Esophagus squamous epithelium (tissue), 5 donors: Measurements from ENCODE around the gene SF3B3. TPM values are rescaled to one million over a fixed set of nuclear protein-coding genes. Genes with fewer than 3 reads are reported as not detected.
"Not testable (repeated sequence)": the region's sequence is repeated elsewhere in the genome, so short reads cannot be mapped to it uniquely, and the experiment has no call there.

Experiments
- DNase-seq: peaks from one replicate; lab custom pipeline; 2025; lab: John Stamatoyannopoulos, UW
- H3K27ac ChIP-seq, 4 donors: fragments of 200-600 bp; sonication (generic); one replicate each; pipeline ENCODE4 v1.5.1; 2016 to 2019; ENCODE audit warnings: mild to moderate bottlenecking in 1 of 4
- H3K27me3 ChIP-seq, 4 donors: fragments of 200-600 bp; sonication (generic); 1 replicate in 3 of 4; 2 replicates in 1 of 4; pipeline versions ENCODE4 v1.5.1 to v1.6.0; 2017 to 2021; ENCODE audit warnings: antibody characterized with exemption in 1 of 4
- H3K36me3 ChIP-seq, 3 donors: fragments of 200-600 bp; sonication (generic); one replicate each; pipeline ENCODE4 v1.5.1; 2016 to 2019
- H3K4me1 ChIP-seq, 3 donors: fragments of 200-600 bp; sonication (generic); one replicate each; pipeline ENCODE4 v1.5.1; 2017 to 2019
- H3K4me3 ChIP-seq, 4 donors: fragments of 200-600 bp; sonication (generic); 1 replicate in 3 of 4; 2 replicates in 1 of 4; pipeline ENCODE4 v1.5.1; 2016 to 2019; ENCODE audit warnings: mild to moderate bottlenecking in 2 of 4, moderate library complexity in 1 of 4
- H3K9me3 ChIP-seq, 3 donors: fragments of 200-600 bp; sonication (generic); one replicate each; pipeline ENCODE4 v1.5.1; 2016 to 2019
- CTCF ChIP-seq, 6 experiments: fragments of 450-650 bp in 4 of 6; fragments of 200-600 bp in 2 of 6; sonication (generic) in 2 of 6; IDR thresholded peaks; one replicate each; pipeline ENCODE4 v1.5.1; 2016 to 2019; ENCODE audit warnings: antibody characterized with exemption in 6 of 6, mild to moderate bottlenecking in 4 of 6, moderate library complexity in 4 of 6
- POLR2A ChIP-seq, 4 donors: fragments of 450-650 bp; IDR thresholded peaks; one replicate each; pipeline ENCODE4 v1.6.1; 2017; ENCODE audit warnings: antibody characterized with exemption in 4 of 4, mild to moderate bottlenecking in 4 of 4, moderate library complexity in 3 of 4
- WGBS, 2 donors: methylation state at CpG; one replicate each; pipeline ENCODE4 v1.1.5; 2018; 5-methylcytosine and 5-hydroxymethylcytosine counted together
- intact Hi-C: fragments of 100-400 bp; cut with DNase I; formaldehyde crosslinking; loops from one replicate; pipeline ENCODE4 v1.15.0; 2022
- total RNA-seq, 4 donors: library from RNA; depleted of rRNA; stranded (reverse); fragments of >200 nt; gene quantifications; one replicate each; pipeline ENCODE4 v1.1.0, GENCODE V29; 2016
- donor health status: DM: yes; HTN: yes; CAD: no.

Gene SF3B3
- total RNA-seq, 4 donors from 2014 or later: 77.9 to 145 (median 134) TPM

- TF ChIP-seq POLR2A (IDR thresholded peaks at IDR 0.05): no peak
- TF ChIP-seq CTCF (IDR thresholded peaks at IDR 0.05): peak in 4 of 6 experiments; percentile 5 to 51 (median 11)
- intact Hi-C loops: no loop called here
- H3K4me3 ChIP-seq: no peak overlapping the region
- 77 to 84% methylated on average over 3 to 10 of the region's 11 CpGs for WGBS, 2 donors
- H3K9me3 ChIP-seq: no peaks in the 10 kb centered on the region
- H3K36me3 ChIP-seq: no peaks in the 10 kb centered on the region
- peaks cover 0 to 66% (median 16%) of the 10 kb centered on the region in 3 donors for H3K4me1 ChIP-seq
- peak overlapping the region in 1 of 4 donors; percentile 46 for H3K27ac ChIP-seq
- no peaks in the 10 kb centered on the region for H3K27me3 ChIP-seq
- no peak for DNase-seq
These were observed 58.8 kb downstream of the SF3B3 start for GRCh38 chr16:70582280-70582978.

GRCh38 chr16:70586731-70587130 is 63.1 kb downstream of the SF3B3 start:
- H3K9me3 ChIP-seq: no peaks in the 10 kb centered on the region
- 89% methylated on average over 6 of the region's 9 CpGs; no CpG with 5 or more reads in 1 of the 2 donors for WGBS, 2 donors
- TF ChIP-seq POLR2A (IDR thresholded peaks at IDR 0.05) (no peak), CTCF (IDR thresholded peaks at IDR 0.05) (no peak)
- no peak overlapping the region for H3K4me3 ChIP-seq
- H3K36me3 ChIP-seq: no peaks in the 10 kb centered on the region
- DNase-seq: no peak
- intact Hi-C loops: no loop called here
- H3K27ac ChIP-seq: peak overlapping the region in 1 of 4 donors; percentile 91
- peaks cover 14 to 76% (median 45%) of the 10 kb centered on the region in 3 donors for H3K4me1 ChIP-seq
- H3K27me3 ChIP-seq: no peaks in the 10 kb centered on the region

GRCh38 chr16:70588565-70588964 is 64.9 kb downstream of the SF3B3 start:
- H3K9me3 ChIP-seq: no peaks in the 10 kb centered on the region
- no peak for TF ChIP-seq POLR2A (IDR thresholded peaks at IDR 0.05)
- H3K4me1 ChIP-seq: peaks cover 20 to 81% (median 56%) of the 10 kb centered on the region in 3 donors
- H3K4me3 ChIP-seq: no peak overlapping the region
- no peaks in the 10 kb centered on the region for H3K36me3 ChIP-seq
- no peaks in the 10 kb centered on the region for H3K27me3 ChIP-seq
- DNase-seq: no peak
- H3K27ac ChIP-seq: peak overlapping the region; percentile 29 to 91 (median 72)
- WGBS, 2 donors: 11 to 22% methylated on average over 4 of the region's 4 CpGs
- intact Hi-C loops: no loop called here

GRCh38 chr16:70589416-70589815 is 65.8 kb downstream of the SF3B3 start:
- H3K4me3 ChIP-seq, H3K36me3 ChIP-seq, intact Hi-C loops, H3K9me3 ChIP-seq, DNase-seq, H3K27me3 ChIP-seq: not testable (repeated sequence)
- WGBS, 2 donors: 88 to 89% methylated on average over 1 to 3 of the region's 3 CpGs
- Histone ChIP-seq H3K4me1 (peaks cover 20 to 81% (median 50%) of the 10 kb centered on the region in 3 donors), H3K27ac (peak overlapping the region; percentile 77 to 91 (median 87))

GRCh38 chr16:70589998-70590471 is 66.4 kb downstream of the SF3B3 start:
- no peak for DNase-seq
- peak overlapping the region in 1 of 4 donors; percentile 33 for H3K4me3 ChIP-seq
- no peaks in the 10 kb centered on the region for H3K36me3 ChIP-seq
- peaks cover 20 to 81% (median 51%) of the 10 kb centered on the region in 3 donors for H3K4me1 ChIP-seq
- intact Hi-C loops: no loop called here
- TF ChIP-seq CTCF (IDR thresholded peaks at IDR 0.05) (no peak), POLR2A (IDR thresholded peaks at IDR 0.05) (no peak)
- H3K27ac ChIP-seq: peak overlapping the region; percentile 77 to 91 (median 87)
- no peaks in the 10 kb centered on the region for H3K27me3 ChIP-seq
- 10 to 15% methylated on average over 6 to 9 of the region's 10 CpGs for WGBS, 2 donors
- no peaks in the 10 kb centered on the region for H3K9me3 ChIP-seq

- 28 to 35% methylated on average over 5 to 12 of the region's 18 CpGs for WGBS, 2 donors
- Histone ChIP-seq H3K9me3 (no peaks in the 10 kb centered on the region), H3K36me3 (no peaks in the 10 kb centered on the region), H3K4me3 (peak overlapping the region in 1 of 4 donors; percentile 33), H3K27me3 (no peaks in the 10 kb centered on the region), H3K4me1 (peaks cover 20 to 84% (median 55%) of the 10 kb centered on the region in 3 donors), H3K27ac (peak overlapping the region; percentile 77 to 91 (median 87))
- TF ChIP-seq CTCF (IDR thresholded peaks at IDR 0.05): no peak
- TF ChIP-seq POLR2A (IDR thresholded peaks at IDR 0.05): no peak
- intact Hi-C loops: no loop called here
- DNase-seq: no peak
These were observed 67.3 kb downstream of the SF3B3 start for GRCh38 chr16:70590722-70591415.
